Effector memory CD4-positive, alpha-beta T cell (primary cell): Measurements from ENCODE around the gene GAS2L3.
"Not testable (repeated sequence)": the region's sequence is repeated elsewhere in the genome, so short reads cannot be mapped to it uniquely, and the experiment has no call there.

Source experiments
- DNase-seq, 3 donors: peaks; one replicate each; pipeline ENCODE4 v3.0.0-alpha.2; 2020
- H3K27ac ChIP-seq: 2 replicates; pipeline ENCODE4 v1.7.0; 2013; ENCODE audit warnings: mild to moderate bottlenecking, low read length, moderate library complexity; ENCODE audit not compliant: insufficient read depth, poor library complexity, severe bottlenecking
- H3K27me3 ChIP-seq: replicated peaks from 2 replicates; pipeline ENCODE4 v1.7.0; 2013; ENCODE audit warnings: mild to moderate bottlenecking, low read length; ENCODE audit not compliant: insufficient read depth, control insufficient read depth, poor library complexity, severe bottlenecking
- H3K36me3 ChIP-seq: 2 replicates; pipeline ENCODE4 v1.7.0; 2013; ENCODE audit warnings: mild to moderate bottlenecking, low read length, moderate library complexity; ENCODE audit not compliant: control insufficient read depth, insufficient read depth
- H3K4me1 ChIP-seq: 2 replicates; pipeline ENCODE4 v1.7.0; 2013; ENCODE audit warnings: low read length, mild to moderate bottlenecking; ENCODE audit not compliant: control insufficient read depth, insufficient read depth, poor library complexity, severe bottlenecking
- H3K4me3 ChIP-seq: 2 replicates; pipeline ENCODE4 v1.7.0; 2013; ENCODE audit warnings: low read length, low read depth, mild to moderate bottlenecking; ENCODE audit not compliant: insufficient read depth, poor library complexity, severe bottlenecking
- H3K9me3 ChIP-seq: 2 replicates; pipeline ENCODE4 v1.7.0; 2013; ENCODE audit warnings: mild to moderate bottlenecking, low read length, moderate library complexity; ENCODE audit not compliant: control insufficient read depth

The GAS2L3 gene

GRCh38 chr12:100553936-100554335 lies 19.5 kb upstream of the GAS2L3 start:
- Histone ChIP-seq H3K4me3 (no peak overlapping the region), H3K9me3 (no peaks in the 10 kb centered on the region), H3K27ac (no peak overlapping the region), H3K27me3 (no peaks in the 10 kb centered on the region), H3K36me3 (no peaks in the 10 kb centered on the region), H3K4me1 (no peaks in the 10 kb centered on the region)
- DNase-seq = no peak

GRCh38 chr12:100554608-100555077 lies 18.8 kb upstream of the GAS2L3 start:
- no peak for DNase-seq
- H3K36me3 ChIP-seq = no peaks in the 10 kb centered on the region
- no peak overlapping the region for H3K4me3 ChIP-seq
- no peak overlapping the region for H3K27ac ChIP-seq
- H3K4me1 ChIP-seq = no peaks in the 10 kb centered on the region
- H3K27me3 ChIP-seq = no peaks in the 10 kb centered on the region
- no peaks in the 10 kb centered on the region for H3K9me3 ChIP-seq

DNA sequence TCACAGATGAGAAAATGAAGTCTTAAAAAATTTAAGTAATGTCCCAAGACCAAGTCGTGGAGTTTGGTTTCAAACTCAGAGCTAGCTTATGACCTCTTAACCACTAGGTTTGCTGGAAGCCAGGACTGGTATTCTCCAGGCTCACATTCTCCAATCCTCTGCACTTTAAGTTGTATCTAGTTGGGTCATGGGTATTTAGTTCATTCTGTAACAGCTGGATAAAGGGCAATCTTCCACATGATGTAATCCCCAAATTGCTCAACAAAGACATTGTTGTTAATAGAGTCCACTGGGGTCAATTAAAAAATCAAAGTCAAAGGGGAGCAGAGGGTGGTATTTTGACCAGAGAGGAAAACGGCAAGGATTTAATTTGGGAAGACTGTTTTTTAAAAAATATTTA lies 17.8 kb upstream of the GAS2L3 start:
- no peaks in the 10 kb centered on the region for H3K36me3 ChIP-seq
- no peaks in the 10 kb centered on the region for H3K9me3 ChIP-seq
- H3K27ac ChIP-seq = no peak overlapping the region
- no peak overlapping the region for H3K4me3 ChIP-seq
- H3K4me1 ChIP-seq = no peaks in the 10 kb centered on the region
- DNase-seq = no peak
- no peaks in the 10 kb centered on the region for H3K27me3 ChIP-seq

DNA sequence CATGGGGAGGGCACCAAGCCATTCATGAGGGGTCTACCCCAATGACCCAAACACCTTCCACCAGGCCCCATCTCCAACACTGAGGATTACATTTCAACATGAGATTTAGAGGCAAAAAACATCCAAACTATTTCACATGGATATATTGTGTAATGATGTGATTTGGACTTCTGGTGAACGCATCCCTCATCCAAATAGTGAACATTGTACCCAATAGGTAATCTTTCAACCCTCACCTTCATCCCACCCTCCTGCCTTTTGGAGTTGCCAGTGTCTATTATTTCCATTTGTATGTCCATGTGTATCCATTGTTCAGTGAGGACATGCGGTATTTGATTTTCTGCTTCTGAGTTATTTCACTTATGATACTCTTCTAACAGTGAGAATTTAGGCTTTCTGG lies 16.1 kb upstream of the GAS2L3 start:
- H3K27ac ChIP-seq = no peak overlapping the region
- no peaks in the 10 kb centered on the region for H3K27me3 ChIP-seq
- no peaks in the 10 kb centered on the region for H3K36me3 ChIP-seq
- DNase-seq = no peak
- H3K9me3 ChIP-seq = no peaks in the 10 kb centered on the region
- H3K4me1 ChIP-seq = no peaks in the 10 kb centered on the region
- H3K4me3 ChIP-seq = no peak overlapping the region

GRCh38 chr12:100559261-100559660 lies 14.2 kb upstream of the GAS2L3 start:
- H3K36me3 ChIP-seq, H3K9me3 ChIP-seq, H3K27ac ChIP-seq, H3K27me3 ChIP-seq, H3K4me3 ChIP-seq, DNase-seq, H3K4me1 ChIP-seq: not testable (repeated sequence)

GRCh38 chr12:100564090-100564489 lies 9.4 kb upstream of the GAS2L3 start:
- Histone ChIP-seq H3K27me3 (no peaks in the 10 kb centered on the region), H3K4me1 (no peaks in the 10 kb centered on the region), H3K36me3 (no peaks in the 10 kb centered on the region), H3K9me3 (no peaks in the 10 kb centered on the region), H3K4me3 (no peak overlapping the region), H3K27ac (no peak overlapping the region)
- no peak for DNase-seq

- Histone ChIP-seq H3K27me3 (no peaks in the 10 kb centered on the region), H3K4me1 (no peaks in the 10 kb centered on the region), H3K4me3 (no peak overlapping the region), H3K36me3 (no peaks in the 10 kb centered on the region), H3K27ac (no peak overlapping the region), H3K9me3 (no peaks in the 10 kb centered on the region)
- DNase-seq = no peak
These were observed 8.5 kb upstream of the GAS2L3 start for GRCh38 chr12:100564905-100565467.

DNA sequence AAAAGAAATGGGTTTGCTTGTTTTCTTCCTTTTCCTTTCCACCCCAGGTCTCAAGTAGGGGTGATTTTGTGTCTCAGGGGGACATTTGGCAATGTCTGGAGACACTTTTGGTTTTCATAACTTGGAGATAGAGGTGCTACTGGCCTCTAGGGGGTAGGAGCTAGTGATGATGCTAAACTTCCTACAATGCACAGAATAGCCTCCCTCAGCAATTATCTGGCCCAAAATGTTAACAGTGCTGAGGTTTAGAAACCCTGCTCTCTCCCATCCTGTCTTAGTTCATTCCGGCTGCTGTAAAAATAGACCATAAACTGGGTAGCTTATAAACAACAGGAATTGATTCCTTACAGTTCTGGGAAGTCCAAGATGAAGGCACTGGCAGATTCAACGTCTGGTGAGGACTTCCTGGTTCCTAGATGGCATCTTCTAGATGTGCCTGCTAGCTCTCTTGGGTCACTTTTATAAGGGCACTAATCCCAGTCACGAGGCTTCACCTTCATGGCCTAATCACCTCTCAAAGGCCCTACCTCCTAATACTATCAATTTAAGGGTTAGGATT lies 7.4 kb upstream of the GAS2L3 start:
- no peak for DNase-seq

DNA sequence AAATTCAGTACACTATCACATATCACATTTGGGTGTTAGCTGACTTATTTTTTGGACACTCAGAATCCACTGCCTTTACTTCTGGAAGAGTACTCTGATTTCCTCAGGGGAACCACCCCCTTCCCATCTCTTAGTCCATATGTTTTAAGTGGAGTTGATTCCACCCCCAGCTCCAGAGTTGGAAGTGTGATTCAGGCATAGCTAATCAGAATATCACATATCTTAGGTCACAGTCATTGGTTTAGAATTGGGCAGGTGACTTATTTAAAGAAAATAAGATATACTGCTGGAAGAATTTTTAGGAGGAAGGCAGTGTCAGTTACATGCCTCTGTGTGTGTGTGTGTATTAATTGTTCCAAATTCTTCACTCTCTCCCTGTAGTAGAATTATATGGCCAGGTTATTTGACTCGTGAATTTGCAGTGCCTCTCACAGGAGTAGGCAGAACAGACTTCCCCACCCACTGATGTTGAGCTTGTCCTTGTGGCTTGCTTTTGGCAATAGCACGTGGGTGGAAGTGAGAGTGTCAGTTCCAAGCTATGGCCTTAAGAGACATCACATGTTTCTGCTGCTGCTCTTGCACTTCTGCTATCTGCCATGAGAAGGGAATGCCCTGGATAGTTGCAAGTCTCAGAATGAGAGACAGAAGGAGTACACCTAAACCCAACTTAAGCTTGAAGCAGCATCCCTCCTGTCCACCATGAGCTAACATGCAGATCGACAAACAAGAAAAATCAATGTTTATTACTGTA lies 6.4 kb upstream of the GAS2L3 start:
- no peak overlapping the region for H3K27ac ChIP-seq
- no peaks in the 10 kb centered on the region for H3K27me3 ChIP-seq
- no peak overlapping the region for H3K4me3 ChIP-seq
- no peaks in the 10 kb centered on the region for H3K4me1 ChIP-seq
- no peaks in the 10 kb centered on the region for H3K36me3 ChIP-seq
- no peak for DNase-seq
- no peaks in the 10 kb centered on the region for H3K9me3 ChIP-seq

More for the DNA sequence above, 7.4 kb upstream of the GAS2L3 start:
- no peak overlapping the region for H3K4me3 ChIP-seq
- H3K4me1 ChIP-seq = no peaks in the 10 kb centered on the region
- no peak overlapping the region for H3K27ac ChIP-seq
- no peaks in the 10 kb centered on the region for H3K9me3 ChIP-seq
- H3K27me3 ChIP-seq = no peaks in the 10 kb centered on the region
- H3K36me3 ChIP-seq = no peaks in the 10 kb centered on the region

DNA sequence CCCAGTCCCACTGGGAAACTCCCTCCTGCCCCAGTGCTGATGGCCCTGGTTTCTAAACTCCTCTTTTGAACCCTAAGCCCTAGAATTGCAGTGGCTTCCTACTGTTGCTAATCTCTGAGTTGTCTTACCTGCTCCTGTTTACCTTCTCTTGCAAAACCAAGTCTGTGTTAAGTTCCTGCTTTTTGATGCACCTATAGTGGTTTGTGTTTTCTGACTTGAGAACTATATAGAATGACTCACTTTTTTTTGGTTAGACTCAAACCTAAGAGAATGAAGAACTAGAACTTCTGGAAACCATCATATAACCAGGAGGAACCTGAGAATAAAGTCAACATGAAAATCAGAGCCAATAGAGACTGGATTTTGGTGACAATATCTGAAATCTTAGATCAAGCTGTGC lies 5.5 kb upstream of the GAS2L3 start:
- H3K4me1 ChIP-seq = peaks cover under 1% of the 10 kb centered on the region
- no peak for DNase-seq
- no peaks in the 10 kb centered on the region for H3K27me3 ChIP-seq
- no peaks in the 10 kb centered on the region for H3K36me3 ChIP-seq
- no peak overlapping the region for H3K27ac ChIP-seq
- H3K9me3 ChIP-seq = no peaks in the 10 kb centered on the region
- no peak overlapping the region for H3K4me3 ChIP-seq
